Left renal pelvis (tissue), 4 donors: ENCODE results near the gene HAT1. TPM values are rescaled to one million over a fixed set of nuclear protein-coding genes. Genes with fewer than 3 reads are reported as not detected.
"Not testable (repeated sequence)": the region's sequence is repeated elsewhere in the genome, so short reads cannot be mapped to it uniquely, and the experiment has no call there.

ENCODE experiments used
- DNase-seq, 4 donors: peaks; one replicate each; pipeline ENCODE4 v3.0.0-alpha.2; 2013; ENCODE audit warnings: low read depth in 4 of 4, low spot score in 3 of 4
- polyA plus RNA-seq, 4 donors: library from polyadenylated mRNA; unstranded; fragments of 120-200 nt; gene quantifications; one replicate each; pipeline ENCODE4 v1.2.1, GENCODE V29; 2013; ENCODE audit not compliant: insufficient read length in 4 of 4

HAT1 gene
- polyA plus RNA-seq, 4 donors, result 52.5 to 81.9 (median 66.6) TPM

DNA sequence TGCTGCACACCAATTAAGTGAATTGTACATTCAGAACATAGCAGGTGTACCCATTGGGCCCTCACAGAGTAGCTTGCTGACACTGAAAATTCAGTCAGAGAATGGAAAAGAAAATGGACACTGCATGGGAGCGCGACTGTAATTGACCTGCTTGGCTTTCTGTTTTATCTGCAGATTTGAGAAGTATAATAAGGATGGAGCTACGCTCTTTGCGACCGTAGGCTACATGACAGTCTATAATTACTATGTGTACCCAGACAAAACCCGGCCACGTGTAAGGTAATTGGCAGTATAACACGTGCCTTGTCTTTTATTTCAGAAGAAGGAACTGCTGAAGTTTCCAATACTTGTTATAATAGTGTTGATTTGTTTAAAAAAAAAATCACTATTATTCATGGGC, 44.0 kb downstream of the HAT1 start:
- DNase-seq, result no peak

DNA sequence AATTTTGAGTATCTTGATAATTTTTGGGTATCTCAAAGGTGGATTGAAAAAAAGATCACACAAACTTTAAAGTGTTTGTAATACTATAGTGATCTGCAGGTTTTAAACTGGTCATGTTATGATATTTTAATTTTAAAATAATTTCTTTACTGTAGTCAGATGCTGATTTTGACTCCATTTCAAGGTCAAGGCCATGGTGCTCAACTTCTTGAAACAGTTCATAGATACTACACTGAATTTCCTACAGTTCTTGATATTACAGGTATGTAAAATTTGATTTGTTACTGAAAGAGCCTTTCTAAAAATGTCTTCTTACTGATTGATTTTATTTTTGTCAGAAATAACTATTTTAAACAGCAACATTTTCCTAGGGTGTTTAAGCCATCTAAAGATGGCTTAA, 44.4 kb downstream of the HAT1 start:
- DNase-seq, result no peak

DNA sequence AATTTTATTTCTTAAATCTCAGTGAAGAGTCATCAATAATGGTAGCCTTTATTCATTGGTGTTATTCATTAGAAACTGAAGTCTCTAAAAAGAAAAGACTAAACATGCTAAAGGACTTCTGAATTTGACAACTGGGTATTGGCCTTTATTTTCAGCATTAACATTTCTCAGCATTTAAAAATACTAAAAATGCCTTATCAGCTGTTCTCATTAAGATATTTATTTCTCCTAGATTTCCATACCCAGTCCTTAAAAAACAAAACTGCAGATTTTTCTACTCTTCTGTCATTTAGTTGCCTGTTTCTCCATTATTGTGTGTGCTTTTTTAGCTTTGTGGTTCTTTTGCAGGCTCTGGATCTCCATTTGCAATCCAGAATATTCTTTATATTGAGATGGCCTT, 46.2 kb downstream of the HAT1 start:
- no peak for DNase-seq

DNA sequence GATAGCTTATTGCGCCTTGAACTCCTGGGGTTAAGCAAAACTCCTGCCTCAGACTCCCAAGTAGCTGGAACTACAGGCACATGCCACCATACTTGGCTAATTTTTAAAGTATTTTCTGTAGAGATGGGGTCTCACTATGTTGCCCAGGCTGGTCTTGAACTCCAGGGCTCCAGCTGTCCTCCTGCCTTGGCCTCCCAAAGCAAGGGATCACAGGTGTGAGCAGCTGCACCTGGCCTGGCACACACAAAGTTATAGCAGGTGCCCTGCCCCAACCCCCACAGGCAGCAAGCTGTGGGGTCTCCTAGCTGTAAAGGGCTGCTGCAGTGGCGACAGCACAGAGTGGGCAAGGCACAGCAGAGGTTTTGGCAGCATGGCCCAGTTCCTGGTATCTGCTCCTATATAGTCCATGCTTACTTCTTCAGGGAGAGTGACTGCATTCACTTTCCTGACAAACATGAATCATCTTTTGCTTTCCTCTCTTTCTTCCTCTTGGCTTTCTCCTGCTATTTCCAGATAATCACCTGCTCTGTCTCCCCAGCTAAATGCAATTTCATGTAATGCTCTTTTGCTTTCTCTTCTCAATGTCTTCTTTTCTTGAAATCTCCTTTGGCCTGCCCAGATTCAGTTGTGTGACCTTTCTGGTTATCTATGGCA, 50.2 kb downstream of the HAT1 start:
- no peak for DNase-seq

DNA sequence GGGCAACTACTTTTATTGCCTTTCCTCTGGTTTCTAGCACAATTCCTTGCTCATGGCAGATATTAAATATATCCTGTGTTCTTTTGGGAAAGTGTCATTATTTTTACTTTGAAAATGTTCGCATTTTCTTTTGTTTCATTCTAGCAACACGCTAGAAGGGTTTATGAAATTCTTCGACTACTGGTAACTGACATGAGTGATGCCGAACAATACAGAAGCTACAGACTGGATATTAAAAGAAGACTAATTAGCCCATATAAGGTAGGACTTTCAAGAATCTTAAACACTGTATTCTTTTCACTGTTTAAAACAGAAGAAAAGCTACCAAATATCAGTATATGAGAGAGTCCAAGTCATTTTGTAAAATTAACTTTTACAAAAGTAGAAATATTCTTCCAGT, 56.8 kb downstream of the HAT1 start:
- DNase-seq, result no peak

DNA sequence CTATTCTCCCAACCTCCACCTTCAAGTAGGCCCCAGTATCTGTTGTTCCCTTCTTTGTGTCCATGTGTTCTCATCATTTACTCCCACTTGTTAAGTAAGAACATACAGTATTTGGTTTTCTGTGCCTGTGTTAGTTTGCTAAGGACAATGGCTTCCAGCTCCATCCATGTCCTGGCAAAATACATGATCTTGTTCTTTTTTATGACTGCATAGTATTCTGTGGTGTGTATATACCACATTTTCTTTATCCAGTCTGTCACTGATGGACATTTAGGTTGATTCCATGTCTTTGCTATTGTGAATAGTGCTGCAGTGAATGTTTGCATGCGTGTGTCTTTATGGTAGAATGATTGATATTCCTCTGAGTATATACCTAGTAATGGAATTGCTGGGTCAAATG, 61.7 kb downstream of the HAT1 start:
- not testable (repeated sequence) for DNase-seq

DNA sequence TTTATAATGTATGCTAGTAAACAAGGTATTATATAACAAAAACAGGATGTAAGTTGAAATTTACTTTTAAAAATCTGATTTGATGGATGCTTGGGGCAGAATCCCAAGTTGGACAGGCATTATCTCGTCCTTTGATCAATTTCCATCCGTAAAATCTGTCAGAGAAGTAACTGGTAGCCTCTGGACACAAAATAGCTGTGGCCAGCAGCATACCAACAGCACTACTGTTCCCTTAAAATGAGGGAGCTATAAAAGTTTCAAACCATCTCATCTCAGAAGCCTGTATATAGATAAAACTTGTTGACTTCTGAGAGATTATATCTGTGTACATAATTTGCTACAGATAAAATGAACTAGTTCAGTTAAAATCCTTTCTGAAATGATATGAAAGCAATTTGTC, 62.8 kb downstream of the HAT1 start:
- no peak for DNase-seq

DNA sequence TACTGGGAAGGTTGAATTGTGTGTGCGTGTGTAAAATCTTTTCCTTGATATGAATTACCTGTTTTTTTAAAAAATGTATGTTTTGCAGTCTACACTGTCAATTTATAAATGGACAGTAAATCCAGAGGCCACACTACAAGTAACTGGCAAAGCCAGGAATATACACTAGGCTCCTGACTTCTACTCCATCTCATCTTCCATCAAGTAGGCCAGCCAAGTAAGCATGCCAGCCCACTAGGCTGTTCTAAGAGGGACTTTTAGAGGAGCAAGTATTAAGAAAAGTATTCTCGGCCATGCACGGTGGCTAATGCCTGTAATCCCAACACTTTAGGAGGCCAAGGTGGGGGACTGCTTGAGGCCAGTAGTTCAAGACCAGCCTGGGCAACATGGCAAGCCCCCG, 64.5 kb downstream of the HAT1 start:
- no peak for DNase-seq

DNA sequence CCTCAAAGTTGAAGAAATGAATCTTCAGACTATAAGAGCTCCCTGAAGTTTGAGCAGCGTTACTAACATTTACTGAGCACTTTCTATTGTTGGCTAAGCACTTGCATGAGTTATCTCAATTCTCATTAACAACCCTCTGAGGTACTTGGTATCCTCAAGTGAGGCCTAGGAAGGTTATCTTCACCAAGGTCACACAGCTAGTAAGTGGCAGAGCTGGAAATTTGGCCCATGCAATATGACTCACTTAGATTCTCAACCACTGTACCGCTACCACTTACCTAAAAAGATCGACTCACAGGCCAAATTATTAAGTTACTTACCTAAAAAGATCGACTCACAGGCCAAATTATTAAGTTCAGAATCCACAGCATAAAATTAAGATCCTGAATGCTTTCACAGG, 68.8 kb downstream of the HAT1 start:
- DNase-seq, result no peak

DNA sequence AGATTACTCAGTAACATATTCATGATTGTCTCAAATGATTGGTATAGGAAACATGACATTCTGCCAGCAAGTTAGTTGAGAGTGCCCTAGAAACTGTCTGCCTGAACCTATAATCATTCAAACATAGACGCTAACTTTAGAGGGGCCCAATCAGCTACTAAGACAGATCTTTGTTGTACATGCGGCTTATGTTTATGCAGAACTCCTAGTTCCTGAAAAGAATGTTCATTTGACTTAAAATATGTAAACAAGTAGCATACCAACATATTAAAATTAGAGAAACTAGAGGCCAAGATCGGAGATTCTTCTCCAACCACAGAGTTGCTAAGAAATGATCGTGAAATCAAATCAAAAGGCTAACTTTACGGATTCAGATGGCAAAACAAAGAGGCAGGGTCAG, 73.3 kb downstream of the HAT1 start:
- DNase-seq, result no peak

DNA sequence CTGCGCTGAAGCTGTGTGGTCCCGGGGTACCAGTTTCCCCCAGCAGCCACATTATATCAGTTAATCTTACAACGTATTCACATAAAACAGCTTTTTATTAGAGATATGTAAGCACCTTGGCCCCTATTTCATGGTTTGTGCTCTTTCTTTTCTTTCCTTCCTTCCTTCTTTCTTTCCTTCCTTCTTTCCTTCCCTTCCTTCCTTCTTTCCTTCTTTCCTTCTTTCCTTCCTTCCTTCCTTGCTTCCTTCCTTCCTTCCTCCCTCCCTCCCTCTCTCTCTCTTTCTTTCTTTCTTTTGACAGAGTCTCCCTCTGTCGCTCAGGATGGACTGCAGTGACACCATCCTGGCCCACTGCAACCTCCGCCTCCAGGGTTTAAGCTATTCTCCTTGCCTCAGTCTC, 73.8 kb downstream of the HAT1 start:
- DNase-seq, result no peak

DNA sequence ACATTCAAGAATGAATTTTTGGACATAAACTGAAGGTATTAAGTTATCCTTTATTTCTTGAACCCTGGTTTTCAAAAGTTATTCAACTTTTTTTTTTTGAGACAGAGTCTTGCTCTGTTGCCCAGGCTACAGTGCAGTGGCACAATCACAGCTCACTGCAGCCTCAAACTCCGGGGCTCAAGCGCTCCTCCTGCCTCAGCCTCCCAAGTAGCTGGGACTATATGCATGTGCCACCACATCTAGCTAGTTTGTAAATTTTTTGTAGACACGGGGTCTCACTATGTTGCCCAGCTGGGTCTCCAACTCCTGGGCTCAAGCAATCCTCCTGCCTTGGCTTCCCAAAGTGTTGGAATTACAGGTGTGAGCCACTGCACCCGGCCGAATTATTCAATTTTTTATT, 74.8 kb downstream of the HAT1 start:
- DNase-seq, result not testable (repeated sequence)

DNA sequence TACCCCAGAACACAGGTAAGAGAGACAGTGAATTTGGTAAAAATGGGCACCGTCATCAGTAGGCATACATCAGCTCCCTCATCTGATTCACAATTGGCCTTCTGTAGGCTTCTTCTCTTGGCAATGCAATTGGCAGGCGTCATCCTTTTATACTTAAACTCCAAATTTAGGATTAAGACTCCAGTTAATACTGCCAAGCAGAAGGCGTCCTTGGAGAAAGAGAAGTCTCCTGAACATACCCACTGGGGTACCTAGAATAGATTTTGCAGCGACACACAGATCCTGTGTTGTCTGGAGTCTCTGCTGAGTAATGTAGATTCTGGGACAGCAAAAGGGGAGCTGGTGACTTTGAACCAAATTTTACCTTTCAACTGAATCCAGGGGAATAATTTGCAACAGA, 76.9 kb downstream of the HAT1 start:
- DNase-seq, result no peak

DNA sequence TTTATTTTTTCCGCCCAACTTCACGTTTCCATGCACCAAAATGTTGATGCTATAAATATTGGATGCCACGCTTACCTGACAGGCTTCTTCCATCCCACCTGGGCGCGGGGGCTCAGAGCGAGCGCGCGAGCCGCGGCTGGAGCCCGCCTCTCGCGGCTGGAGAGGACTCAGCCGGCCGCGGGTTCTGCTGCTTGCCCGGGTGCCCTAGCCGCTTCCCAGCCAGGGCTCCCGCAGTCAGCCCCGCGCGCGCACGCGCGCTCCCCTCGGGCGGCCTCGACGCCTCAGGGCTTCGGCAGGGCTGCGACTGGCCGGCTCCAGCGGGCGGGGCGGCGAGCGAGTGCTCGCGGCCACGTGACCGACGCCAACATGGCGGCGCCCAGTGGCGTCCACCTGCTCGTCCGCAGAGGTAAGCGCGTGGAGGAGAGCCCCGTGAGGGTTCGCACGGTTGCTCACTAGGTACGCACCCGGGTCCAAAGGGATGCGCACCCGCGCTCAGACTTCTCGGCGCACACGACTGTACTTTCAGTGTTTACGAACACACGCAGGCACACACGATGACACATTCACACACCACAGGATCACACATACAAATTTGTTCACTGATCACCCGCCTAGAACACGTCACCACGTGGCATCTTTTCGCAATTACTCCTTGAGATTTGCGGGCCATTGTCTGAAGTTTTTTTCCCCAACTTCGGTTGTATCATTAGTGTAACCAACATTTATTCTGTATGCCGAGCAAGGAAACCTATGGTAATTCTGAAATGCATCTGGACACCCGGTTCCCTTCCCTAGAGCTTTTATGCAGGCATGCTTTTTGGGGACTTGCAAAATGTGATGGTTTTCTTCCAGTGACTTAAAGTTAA, 77.6 kb downstream of the HAT1 start, which contains the start of gene METAP1D:
Gene METAP1D (plus strand): TSS at position 350 of the 866 bp plus-strand sequence. CDS start 17 bp downstream, at position 367.
- DNase-seq, result peak; percentile 80 to 83 (median 81)

DNA sequence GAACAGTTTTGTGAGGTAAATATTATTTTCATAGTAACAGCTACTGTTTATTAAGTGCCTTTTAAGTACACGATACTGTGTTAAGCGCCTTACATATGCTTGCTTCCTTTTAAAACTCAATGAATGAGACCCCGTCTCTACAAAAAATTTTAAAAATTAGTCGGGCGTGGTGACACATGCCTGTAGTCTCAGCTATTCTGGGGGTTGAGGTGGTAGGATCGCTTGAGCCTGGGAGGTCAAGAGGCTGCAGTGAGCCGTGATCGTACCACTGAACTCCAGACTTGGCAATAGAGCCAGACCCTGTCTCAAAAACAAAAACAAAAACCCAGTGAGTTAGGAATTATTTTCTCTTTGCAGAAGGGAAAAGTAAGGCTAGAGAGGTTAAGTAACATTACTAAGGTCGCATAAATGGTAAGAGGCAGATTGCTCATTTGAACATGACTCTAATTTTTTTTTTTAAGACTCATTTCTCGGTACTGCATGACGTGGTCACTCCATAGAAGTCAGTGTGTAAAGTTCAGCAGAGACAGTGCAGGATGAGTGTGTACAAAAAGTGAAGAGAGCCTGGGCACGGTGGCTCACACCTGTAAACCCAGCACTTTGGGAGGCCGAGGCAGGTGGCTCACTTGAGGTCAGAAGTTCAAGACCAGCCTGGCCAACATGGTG, 78.6 kb downstream of the HAT1 start:
- DNase-seq, result no peak

DNA sequence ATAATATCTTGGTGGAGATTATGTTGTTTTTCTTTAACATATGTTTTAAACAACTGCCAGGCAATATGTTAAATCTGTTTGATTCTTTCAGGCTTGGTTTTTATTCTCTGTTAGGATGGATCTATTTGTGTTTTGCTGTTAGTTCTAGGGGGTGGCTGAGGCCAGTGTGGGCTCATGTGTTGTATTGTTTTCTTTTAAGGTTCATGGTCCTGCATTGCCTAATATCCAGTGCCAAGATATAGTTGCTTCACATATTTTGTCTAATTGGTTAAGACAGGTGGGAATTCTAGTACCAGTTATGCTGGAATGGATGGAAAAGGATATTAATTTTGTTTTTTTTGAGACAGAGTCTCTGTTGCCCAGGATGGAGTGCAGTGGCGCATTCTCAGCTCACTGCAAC, 85.1 kb downstream of the HAT1 start:
- no peak for DNase-seq

DNA sequence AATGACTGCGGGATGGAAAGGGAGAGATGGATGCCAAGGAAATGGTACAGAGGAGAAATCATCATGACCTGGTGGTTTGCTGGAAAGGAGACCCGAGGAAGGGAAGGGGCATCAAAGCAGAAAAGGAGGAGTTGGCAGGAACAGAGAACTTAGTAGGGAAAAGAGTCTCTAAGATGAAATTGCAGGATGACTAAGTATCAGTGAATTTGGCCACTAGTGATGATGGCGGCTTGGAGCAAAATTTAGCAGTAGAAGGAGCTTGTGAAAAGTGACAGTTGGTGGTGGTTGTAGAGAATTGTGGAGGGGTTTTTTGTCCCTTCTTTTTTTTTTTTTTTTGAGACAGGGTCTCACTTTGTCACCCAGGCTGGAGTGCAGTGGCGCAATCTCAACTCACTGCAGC, 87.6 kb downstream of the HAT1 start:
- no peak for DNase-seq

DNA sequence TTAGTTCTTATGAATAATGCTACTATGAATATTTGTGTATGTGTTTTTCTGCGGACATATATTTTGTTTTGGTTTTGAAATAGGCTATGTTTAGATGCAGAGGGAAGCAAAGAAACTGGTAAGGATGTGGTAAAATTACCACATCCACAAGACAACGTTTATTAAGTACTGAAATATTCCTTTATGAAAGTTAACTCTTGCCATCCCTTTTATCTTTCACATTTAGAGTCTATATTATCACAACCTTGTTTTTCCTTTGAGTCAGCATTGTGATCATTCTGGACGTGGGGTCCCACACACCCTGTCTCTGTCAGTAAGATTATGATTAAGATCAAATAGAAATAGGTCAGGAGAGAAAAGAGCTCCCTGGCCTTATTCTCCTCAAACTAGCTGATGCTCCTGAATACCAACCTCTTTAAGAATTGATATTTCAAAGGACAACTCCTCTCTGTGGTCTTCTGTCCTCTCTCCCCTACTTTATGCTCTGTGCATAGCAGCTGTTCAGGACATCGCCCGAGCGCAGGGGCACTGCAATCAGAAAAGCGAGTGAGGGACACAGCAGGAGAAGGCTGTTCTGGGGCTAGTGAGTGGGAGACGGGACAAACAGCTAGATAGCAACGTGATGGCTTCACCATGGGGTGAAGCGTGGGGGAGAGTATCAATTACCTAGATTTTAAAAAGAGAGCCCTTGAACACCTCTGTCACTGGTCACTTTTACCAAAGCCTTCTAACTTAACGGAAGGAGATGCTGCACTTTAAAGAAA, 89.7 kb downstream of the HAT1 start:
- DNase-seq, result no peak

DNA sequence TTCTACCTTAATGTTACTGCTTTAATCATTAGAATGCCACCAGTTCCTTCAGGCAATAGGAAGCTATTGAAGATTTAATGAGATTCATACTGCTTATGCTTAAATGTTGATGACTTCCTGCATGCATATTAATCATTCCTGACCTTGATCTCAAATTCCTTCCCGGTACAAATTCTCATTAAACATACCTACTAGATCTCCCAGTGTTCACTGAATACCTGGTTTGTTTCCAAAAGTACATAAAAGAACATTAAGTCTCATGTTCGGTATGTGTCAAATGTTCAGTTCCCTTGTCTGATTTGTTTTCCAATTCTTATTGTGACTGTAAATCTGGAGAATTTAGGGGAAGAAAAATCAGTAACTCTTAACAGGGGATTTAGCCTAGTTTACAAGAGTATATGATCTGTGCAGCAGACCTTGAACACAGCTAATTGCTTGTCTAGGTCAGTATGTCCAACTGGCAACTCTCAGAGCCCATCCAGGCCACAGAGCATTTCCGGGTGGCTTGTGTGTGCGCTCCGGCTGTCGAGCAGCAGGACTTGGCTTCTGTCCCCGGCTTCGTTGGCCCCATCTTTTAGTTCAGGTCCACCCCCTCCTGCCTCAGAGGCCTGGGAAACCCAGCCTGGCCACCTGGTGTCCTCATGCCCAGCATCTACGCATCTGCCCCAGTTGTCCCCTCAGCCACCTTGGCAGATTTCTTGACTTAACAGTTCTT, 90.6 kb downstream of the HAT1 start:
- no peak for DNase-seq

DNA sequence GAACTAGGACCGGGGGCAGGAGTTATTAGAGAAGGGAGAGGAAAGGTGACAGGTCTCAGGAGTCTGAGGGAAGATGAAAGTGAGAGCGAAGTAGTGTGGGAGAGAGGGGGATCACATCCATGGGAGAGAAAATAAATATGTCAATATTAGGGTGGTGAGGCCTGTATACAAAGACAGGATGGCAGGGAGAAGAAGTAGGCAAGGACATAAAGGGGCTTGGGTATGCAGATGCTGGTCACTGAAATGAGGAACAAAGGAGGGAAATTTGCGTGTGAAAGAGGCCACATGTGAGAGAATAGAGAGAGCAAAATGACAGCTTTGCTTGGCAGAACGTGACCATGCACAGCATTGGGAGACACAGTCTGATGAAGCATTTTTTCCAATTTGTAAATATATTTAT, 91.1 kb downstream of the HAT1 start:
- DNase-seq, result no peak
